Measurements from ENCODE around the gene FTCDNL1.

GRCh38 chr2:199895406-199895805, 44.4 kb upstream of the FTCDNL1 start:
- TF ChIP-seq POLR2A (IDR thresholded peaks at IDR 0.05; ENCODE audit: low read length) (no peak), GATA1 (IDR thresholded peaks at IDR 0.05; ENCODE audit: low read depth, low read length) (no peak)
